Hepatocyte (in vitro differentiated cells): ENCODE measurements around the gene CADPS2.

ENCODE experiments used
- EZH2 ChIP-seq: fragments of 200-600 bp; sonication (generic); IDR thresholded peaks from 2 replicates; pipeline ENCODE4 v1.6.1; 2016; ENCODE audit warnings: antibody characterized with exemption, mild to moderate bottlenecking, borderline replicate concordance
- EZH2phosphoT487 ChIP-seq: fragments of 200-600 bp; sonication (generic); IDR thresholded peaks from one replicate; pipeline ENCODE4 v1.6.1; 2018; ENCODE audit warnings: antibody characterized with exemption, mild to moderate bottlenecking, low read depth, moderate library complexity; ENCODE audit not compliant: unreplicated experiment, severe bottlenecking
- TF ChIP-seq, protein P1 (sequence below): fragments of 200-600 bp; sonication (generic); IDR thresholded peaks from 2 replicates; pipeline ENCODE4 v1.5.1; 2016; ENCODE audit warnings: antibody characterized with exemption, mild to moderate bottlenecking; ENCODE audit not compliant: poor library complexity

DNA sequence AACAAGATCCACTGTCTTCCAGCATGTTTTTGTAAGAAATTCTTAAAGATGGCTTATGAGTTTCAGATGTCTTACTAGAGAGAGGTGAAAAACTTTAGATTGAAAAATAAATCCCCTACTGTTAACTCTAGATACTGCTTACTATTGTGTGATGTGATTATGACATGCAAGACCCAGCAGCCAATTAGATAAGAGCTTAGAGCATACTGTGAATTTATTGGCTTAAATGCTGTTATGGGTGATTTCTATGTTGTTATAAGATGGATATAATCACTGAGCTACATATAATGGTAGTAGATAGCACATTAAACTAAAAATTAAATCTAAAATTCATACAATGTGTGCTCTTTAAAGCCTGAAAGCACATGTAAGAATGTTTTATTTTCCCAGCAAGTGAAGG, 187.2 kb downstream of the CADPS2 start, which contains the start of gene RNF133:
- TF ChIP-seq, protein P1, sequence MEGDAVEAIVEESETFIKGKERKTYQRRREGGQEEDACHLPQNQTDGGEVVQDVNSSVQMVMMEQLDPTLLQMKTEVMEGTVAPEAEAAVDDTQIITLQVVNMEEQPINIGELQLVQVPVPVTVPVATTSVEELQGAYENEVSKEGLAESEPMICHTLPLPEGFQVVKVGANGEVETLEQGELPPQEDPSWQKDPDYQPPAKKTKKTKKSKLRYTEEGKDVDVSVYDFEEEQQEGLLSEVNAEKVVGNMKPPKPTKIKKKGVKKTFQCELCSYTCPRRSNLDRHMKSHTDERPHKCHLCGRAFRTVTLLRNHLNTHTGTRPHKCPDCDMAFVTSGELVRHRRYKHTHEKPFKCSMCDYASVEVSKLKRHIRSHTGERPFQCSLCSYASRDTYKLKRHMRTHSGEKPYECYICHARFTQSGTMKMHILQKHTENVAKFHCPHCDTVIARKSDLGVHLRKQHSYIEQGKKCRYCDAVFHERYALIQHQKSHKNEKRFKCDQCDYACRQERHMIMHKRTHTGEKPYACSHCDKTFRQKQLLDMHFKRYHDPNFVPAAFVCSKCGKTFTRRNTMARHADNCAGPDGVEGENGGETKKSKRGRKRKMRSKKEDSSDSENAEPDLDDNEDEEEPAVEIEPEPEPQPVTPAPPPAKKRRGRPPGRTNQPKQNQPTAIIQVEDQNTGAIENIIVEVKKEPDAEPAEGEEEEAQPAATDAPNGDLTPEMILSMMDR: no peak
- TF ChIP-seq EZH2 (no peak), EZH2phosphoT487 (no peak)
